BLaER1 treated with 17β-estradiol and CSF1 and Interleukin-3, amounts not matched to agents 10 nM and 100 nM (cell line): ENCODE results near the gene IGFBP2.

Source experiments
- H3K27ac ChIP-seq, 11 experiments: shearing (Covaris generic); formaldehyde crosslinking; 2 replicates each; pipeline ENCODE4 v1.8.1; 2022
- H3K27me3 ChIP-seq, 11 experiments: shearing (Covaris generic); formaldehyde crosslinking; 2 replicates each; pipeline ENCODE4 v1.8.1; 2022
- H3K36me3 ChIP-seq, 11 experiments: shearing (Covaris generic); formaldehyde crosslinking; 2 replicates each; pipeline ENCODE4 v1.8.1; 2022
- H3K4me1 ChIP-seq, 10 experiments: shearing (Covaris generic); formaldehyde crosslinking; 2 replicates each; pipeline ENCODE4 v1.8.1; 2022
- H3K4me2 ChIP-seq, 11 experiments: shearing (Covaris generic); formaldehyde crosslinking; 2 replicates each; pipeline ENCODE4 v1.8.1; 2022
- H3K4me3 ChIP-seq, 10 experiments: shearing (Covaris generic); formaldehyde crosslinking; 2 replicates each; pipeline ENCODE4 v1.8.1; 2022
- H3K9ac ChIP-seq, 11 experiments: shearing (Covaris generic); formaldehyde crosslinking; 2 replicates each; pipeline ENCODE4 v1.8.1; 2022
- H3K9me3 ChIP-seq, 11 experiments: shearing (Covaris generic); formaldehyde crosslinking; replicated peaks in 1 of 11; 2 replicates each; pipeline ENCODE4 v1.8.1; 2022
- H4K20me1 ChIP-seq, 11 experiments: shearing (Covaris generic); formaldehyde crosslinking; 2 replicates each; pipeline ENCODE4 v1.8.1; 2022
- Cebpa-rat ChIP-seq, 11 experiments: shearing (Covaris generic); IDR thresholded peaks; 2 replicates each; pipeline ENCODE4 v1.8.1; 2022

IGFBP2 gene

GRCh38 chr2:216690853-216691741 is 57.9 kb downstream of the IGFBP2 start:
- Histone ChIP-seq H4K20me1 (peaks cover 0 to 42% (median 31%) of the 10 kb centered on the region in 11 experiments; a peak in 18 of 22 replicates), H3K27ac (no peak overlapping the region), H3K4me3 (no peak overlapping the region), H3K4me1 (peaks cover 19 to 33% (median 27%) of the 10 kb centered on the region in 10 experiments), H3K9ac (no peak overlapping the region), H3K36me3 (no peaks in the 10 kb centered on the region), H3K9me3 (no peaks in the 10 kb centered on the region), H3K4me2 (no peak overlapping the region), H3K27me3 (peaks cover 77 to 95% (median 88%) of the 10 kb centered on the region in 11 experiments)
- no peak for TF ChIP-seq Cebpa-rat (IDR thresholded peaks at IDR 0.05)

DNA sequence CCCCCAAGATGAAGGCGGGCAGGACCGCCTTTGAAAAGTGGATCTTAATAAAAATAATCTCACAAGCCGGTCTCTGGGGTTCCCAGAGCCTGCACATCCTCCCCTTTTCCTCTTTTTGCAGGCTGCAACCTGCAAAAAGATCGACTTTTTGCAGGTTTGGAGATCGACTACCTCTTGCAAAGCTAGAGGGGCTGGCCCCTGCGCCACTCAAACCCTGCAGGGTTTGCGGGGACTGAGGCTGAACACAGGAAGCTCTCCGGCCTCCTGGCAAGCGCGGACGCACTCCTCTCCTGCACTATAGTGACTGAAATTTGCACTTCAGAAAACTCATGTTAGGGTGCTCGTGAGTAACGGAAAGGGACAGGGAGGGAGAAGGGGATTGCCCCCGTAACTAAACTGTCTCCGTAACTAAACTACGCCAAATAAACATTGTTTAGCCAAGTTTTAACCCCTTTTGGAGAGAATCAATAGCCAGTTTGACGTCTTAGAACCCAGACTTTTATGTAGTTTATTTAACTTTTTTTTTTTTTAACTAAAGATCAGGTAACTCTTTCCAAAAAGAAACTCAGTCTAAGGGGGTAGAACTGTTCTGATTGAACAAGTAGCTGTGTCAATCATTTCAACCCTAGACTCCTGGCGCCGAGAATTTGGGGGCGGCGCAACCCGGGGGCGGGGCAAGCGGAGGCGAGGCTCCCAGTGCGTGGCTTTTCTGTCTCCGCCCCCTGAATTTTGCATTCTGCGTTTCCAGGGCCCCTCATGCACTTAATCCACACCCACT is 59.6 kb downstream of the IGFBP2 start:
- Histone ChIP-seq H3K27ac (no peak overlapping the region), H3K9ac (0 out of 22 replicates have a peak overlapping the region, but pooled peaks of 2 of the 11 experiments have one; percentile 24 to 26), H3K9me3 (no peaks in the 10 kb centered on the region), H3K4me1 (peaks cover 19 to 33% (median 27%) of the 10 kb centered on the region in 10 experiments), H3K36me3 (no peaks in the 10 kb centered on the region), H3K27me3 (peaks cover 89 to 99% (median 95%) of the 10 kb centered on the region in 11 experiments), H3K4me3 (peak overlapping the region; percentile 43 to 66 (median 54)), H4K20me1 (peaks cover 0 to 45% (median 31%) of the 10 kb centered on the region in 11 experiments; a peak in 18 of 22 replicates), H3K4me2 (peak overlapping the region; percentile 77 to 98 (median 85))
- TF ChIP-seq Cebpa-rat (IDR thresholded peaks at IDR 0.05): no peak

DNA sequence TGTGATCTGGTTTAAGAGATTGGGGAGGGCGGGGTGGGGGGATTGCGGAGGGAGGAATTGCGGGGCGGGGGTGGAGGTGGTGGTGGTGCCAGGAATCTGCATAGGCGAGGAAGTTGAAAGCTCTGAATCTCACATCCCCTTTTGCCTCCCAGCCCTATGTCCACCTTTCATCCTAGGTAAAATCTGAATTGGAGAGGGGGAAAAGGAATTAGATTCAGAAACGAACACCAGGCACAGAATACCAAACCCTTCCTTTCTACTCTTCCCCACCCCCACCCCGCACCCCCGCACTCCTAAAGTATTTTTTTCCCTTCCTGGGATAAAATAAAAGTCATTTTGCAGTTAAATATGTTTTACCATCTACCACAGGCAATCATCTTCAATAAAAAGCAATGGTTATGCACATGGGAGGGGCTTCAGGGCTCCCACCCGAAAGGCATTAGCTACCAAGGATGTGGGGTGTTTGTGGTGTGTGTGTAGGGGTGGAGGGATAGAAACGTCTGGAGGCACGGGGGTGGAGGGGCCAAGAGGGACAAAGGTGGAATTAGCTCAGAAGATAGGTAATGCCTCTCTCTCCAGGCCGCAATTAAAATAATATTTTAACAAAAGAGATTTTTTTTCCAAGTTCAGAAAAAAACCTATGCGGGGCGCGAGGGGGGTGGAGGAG is 60.3 kb downstream of the IGFBP2 start:
- peak overlapping the region in 1 of 11 experiments; percentile 41; a peak in 1 of 22 replicates for H3K9ac ChIP-seq
- H3K4me3 ChIP-seq: peak overlapping the region; percentile 43 to 66 (median 56)
- TF ChIP-seq Cebpa-rat (IDR thresholded peaks at IDR 0.05): no peak
- H3K4me1 ChIP-seq: peaks cover 19 to 33% (median 27%) of the 10 kb centered on the region in 10 experiments
- H3K27me3 ChIP-seq: peaks cover 86 to 98% (median 97%) of the 10 kb centered on the region in 11 experiments
- H4K20me1 ChIP-seq: peaks cover 0 to 45% (median 31%) of the 10 kb centered on the region in 11 experiments; a peak in 18 of 22 replicates
- no peak overlapping the region for H3K27ac ChIP-seq
- H3K9me3 ChIP-seq: no peaks in the 10 kb centered on the region
- H3K4me2 ChIP-seq: peak overlapping the region; percentile 82 to 98 (median 95)
- H3K36me3 ChIP-seq: no peaks in the 10 kb centered on the region

DNA sequence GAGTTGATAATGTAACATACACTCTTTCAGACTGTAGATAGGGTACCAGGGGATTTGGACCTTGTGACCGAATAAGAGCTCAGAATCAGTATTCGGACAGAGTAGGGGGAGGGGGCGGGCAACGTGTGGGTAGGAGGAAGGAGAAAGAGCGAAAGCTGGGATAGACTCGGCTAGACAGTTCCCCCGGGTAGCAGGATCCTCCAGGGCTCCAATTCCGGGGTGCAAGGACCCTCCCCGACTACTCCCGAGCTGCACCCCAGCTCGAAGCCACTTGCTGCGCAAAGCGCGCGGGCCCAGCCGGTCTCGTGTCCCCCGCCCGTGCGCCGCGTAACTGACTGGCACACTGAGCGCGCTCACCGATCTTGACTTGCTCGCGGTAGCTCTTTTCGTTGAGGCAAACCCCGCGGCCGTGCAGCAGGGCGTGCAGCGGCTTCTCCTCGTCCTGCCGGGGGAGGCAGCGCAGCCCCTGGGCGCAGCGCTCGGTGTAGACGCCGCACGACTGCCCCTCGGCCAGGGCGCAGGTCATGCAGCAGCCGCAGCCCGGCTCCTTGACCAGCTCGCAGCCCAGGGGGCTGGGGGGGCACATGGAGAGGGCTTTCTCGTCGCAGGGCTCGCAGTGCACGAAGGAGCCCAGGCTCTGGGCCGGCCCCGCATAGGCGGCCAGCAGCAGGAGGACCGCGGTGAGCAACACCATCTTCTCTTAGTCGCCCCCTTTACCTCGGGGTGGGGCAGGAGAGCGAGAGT is 61.0 kb downstream of the IGFBP2 start:
- peak overlapping the region in 5 of 11 experiments; percentile 9 to 41 (median 15); a peak in 1 of 22 replicates for H3K9ac ChIP-seq
- H3K4me1 ChIP-seq: peaks cover 19 to 33% (median 27%) of the 10 kb centered on the region in 10 experiments
- peak overlapping the region; percentile 74 to 98 (median 93) for H3K4me2 ChIP-seq
- H3K4me3 ChIP-seq: peak overlapping the region; percentile 31 to 64 (median 56)
- peaks cover 79 to 96% (median 90%) of the 10 kb centered on the region in 11 experiments for H3K27me3 ChIP-seq
- H3K36me3 ChIP-seq: no peaks in the 10 kb centered on the region
- H3K9me3 ChIP-seq: no peaks in the 10 kb centered on the region
- H4K20me1 ChIP-seq: peaks cover 0 to 45% (median 31%) of the 10 kb centered on the region in 11 experiments; a peak in 18 of 22 replicates
- H3K27ac ChIP-seq: no peak overlapping the region
- TF ChIP-seq Cebpa-rat (IDR thresholded peaks at IDR 0.05): no peak

GRCh38 chr2:216694826-216695217 is 61.6 kb downstream of the IGFBP2 start:
- Histone ChIP-seq H3K4me3 (peak overlapping the region; percentile 31 to 64 (median 56); a peak in 18 of 20 replicates), H3K27ac (no peak overlapping the region)

GRCh38 chr2:216695401-216695821 is 62.2 kb downstream of the IGFBP2 start, which contains the start of gene IGFBP5:
Gene IGFBP5 (minus strand): TSS chr2:216695549. CDS start chr2:216694775, 774 bp downstream.
- no peak within 1 kb of the TSS for H3K27ac ChIP-seq
- peaks cover 19 to 33% (median 27%) of the 10 kb centered on the region in 10 experiments for H3K4me1 ChIP-seq
- peak within 1 kb of the TSS in 4 of 11 experiments; percentile 9 to 41 (median 14); a peak in 1 of 22 replicates for H3K9ac ChIP-seq
- H3K9me3 ChIP-seq: no peaks in the 10 kb centered on the region
- no peak for TF ChIP-seq Cebpa-rat (IDR thresholded peaks at IDR 0.05)
- no peaks in the 10 kb centered on the region for H3K36me3 ChIP-seq
- peak within 1 kb of the TSS; percentile 31 to 64 (median 56) for H3K4me3 ChIP-seq
- peaks cover 67 to 95% (median 78%) of the 10 kb centered on the region in 11 experiments for H3K27me3 ChIP-seq
- H4K20me1 ChIP-seq: peaks cover 0 to 45% (median 28%) of the 10 kb centered on the region in 11 experiments; a peak in 18 of 22 replicates
- H3K4me2 ChIP-seq: peak within 1 kb of the TSS; percentile 74 to 98 (median 93)

More at GRCh38 chr2:216694826-216695217, 61.6 kb downstream of the IGFBP2 start:
- no peaks in the 10 kb centered on the region for H3K36me3 ChIP-seq
- peaks cover 73 to 95% (median 84%) of the 10 kb centered on the region in 11 experiments for H3K27me3 ChIP-seq
- no peak for TF ChIP-seq Cebpa-rat (IDR thresholded peaks at IDR 0.05)
- peak overlapping the region; percentile 74 to 98 (median 93); a peak in 21 of 22 replicates for H3K4me2 ChIP-seq
- H4K20me1 ChIP-seq: peaks cover 0 to 45% (median 28%) of the 10 kb centered on the region in 11 experiments; a peak in 18 of 22 replicates
- peaks cover 19 to 33% (median 27%) of the 10 kb centered on the region in 10 experiments for H3K4me1 ChIP-seq
- H3K9ac ChIP-seq: no peak overlapping the region
- H3K9me3 ChIP-seq: no peaks in the 10 kb centered on the region

DNA sequence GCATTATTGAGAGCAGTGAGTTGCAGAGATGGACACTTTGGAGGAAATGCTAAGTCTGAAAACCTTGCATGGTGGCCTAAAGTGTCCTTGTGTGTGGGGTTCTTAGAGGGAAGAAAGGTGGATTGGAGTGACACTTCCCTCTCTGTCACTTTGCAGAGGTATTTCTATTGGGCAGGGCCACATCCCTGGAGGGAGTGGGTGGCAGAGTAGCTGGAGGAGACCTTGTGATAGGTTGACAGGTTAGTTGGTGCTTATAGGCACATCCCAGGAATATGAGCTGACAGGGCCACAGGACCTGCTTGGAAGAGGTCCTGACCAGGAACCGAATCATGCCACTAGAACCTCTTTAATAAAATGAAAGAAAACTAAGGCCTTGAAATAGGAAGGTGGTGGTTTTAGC is 63.1 kb downstream of the IGFBP2 start:
- Histone ChIP-seq H3K9me3 (no peaks in the 10 kb centered on the region), H3K9ac (no peak overlapping the region), H3K4me1 (peaks cover 19 to 29% (median 27%) of the 10 kb centered on the region in 10 experiments), H3K4me3 (no peak overlapping the region), H3K4me2 (no peak overlapping the region), H3K27me3 (peaks cover 60 to 96% (median 70%) of the 10 kb centered on the region in 11 experiments), H3K36me3 (no peaks in the 10 kb centered on the region), H3K27ac (no peak overlapping the region), H4K20me1 (peaks cover 0 to 42% (median 28%) of the 10 kb centered on the region in 11 experiments; a peak in 18 of 22 replicates)
- TF ChIP-seq Cebpa-rat (IDR thresholded peaks at IDR 0.05): no peak
